Breast epithelium (tissue), 3 donors: ENCODE measurements around the gene AHCYL1.

Experiments used
- POLR2A ChIP-seq: fragments of 450-650 bp; IDR thresholded peaks from one replicate; pipeline ENCODE4 v1.6.1; 2016; ENCODE audit warnings: antibody characterized with exemption, mild to moderate bottlenecking, moderate library complexity
- POLR2AphosphoS5 ChIP-seq, 3 donors: sonication (generic); formaldehyde crosslinking; IDR thresholded peaks; one replicate each; pipeline ENCODE4 v1.6.1; 2017; ENCODE audit warnings: antibody characterized with exemption in 3 of 3
- TF ChIP-seq, protein P1 (sequence below), 3 donors: fragments of 450-650 bp; IDR thresholded peaks; one replicate each; pipeline ENCODE4 v1.5.1; 2016 to 2017; ENCODE audit warnings: antibody characterized with exemption in 3 of 3, mild to moderate bottlenecking in 3 of 3, moderate library complexity in 3 of 3

DNA sequence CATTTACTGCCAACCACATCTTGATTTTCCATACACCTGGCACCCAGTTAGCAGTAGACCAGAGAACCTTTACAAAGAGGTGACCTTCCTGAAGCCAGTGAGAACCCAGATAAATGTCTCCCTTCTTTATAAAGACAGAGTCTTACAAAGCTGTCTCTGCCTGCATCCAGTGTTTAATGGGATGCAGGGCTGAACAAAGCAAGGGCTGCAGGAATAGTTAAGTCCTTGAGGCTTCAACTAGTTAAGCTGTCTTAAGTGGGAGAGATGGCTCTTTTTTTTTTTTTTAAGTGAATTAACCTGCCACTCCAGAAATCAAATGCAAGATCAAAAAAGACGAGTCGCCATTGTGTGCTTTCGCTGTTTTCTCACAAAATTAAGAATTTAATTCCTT, 1.5 kb downstream of the AHCYL1 start:
- TF ChIP-seq, protein P1, sequence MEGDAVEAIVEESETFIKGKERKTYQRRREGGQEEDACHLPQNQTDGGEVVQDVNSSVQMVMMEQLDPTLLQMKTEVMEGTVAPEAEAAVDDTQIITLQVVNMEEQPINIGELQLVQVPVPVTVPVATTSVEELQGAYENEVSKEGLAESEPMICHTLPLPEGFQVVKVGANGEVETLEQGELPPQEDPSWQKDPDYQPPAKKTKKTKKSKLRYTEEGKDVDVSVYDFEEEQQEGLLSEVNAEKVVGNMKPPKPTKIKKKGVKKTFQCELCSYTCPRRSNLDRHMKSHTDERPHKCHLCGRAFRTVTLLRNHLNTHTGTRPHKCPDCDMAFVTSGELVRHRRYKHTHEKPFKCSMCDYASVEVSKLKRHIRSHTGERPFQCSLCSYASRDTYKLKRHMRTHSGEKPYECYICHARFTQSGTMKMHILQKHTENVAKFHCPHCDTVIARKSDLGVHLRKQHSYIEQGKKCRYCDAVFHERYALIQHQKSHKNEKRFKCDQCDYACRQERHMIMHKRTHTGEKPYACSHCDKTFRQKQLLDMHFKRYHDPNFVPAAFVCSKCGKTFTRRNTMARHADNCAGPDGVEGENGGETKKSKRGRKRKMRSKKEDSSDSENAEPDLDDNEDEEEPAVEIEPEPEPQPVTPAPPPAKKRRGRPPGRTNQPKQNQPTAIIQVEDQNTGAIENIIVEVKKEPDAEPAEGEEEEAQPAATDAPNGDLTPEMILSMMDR (IDR thresholded peaks at IDR 0.05), result no peak
- TF ChIP-seq POLR2A (no peak), POLR2AphosphoS5 (IDR thresholded peaks at IDR 0.05) (no peak)
